ENCODE measurements around the gene NKPD1. TPM values are rescaled to one million over a fixed set of nuclear protein-coding genes. Genes with fewer than 3 reads are reported as not detected.

The NKPD1 gene
- total and polyA plus RNA-seq, 9 of the 15 experiments (the other 6 are each of a cell fraction or from before 2014, with no cell fraction given) = 0.03 to 0.09 (median 0.04) TPM; not detected in 5

- ChIA-PET POLR2A (interaction anchor here (0.6 kb wide), 1 partner anchor 649 kb away, joined by 4 read pairs; no protein-coding TSS in a partner anchor), CTCF (ENCODE audit: low intra/inter-chr PET ratio) (no interaction called here)
- Histone ChIP-seq H3K79me2 (ENCODE audit: control insufficient read depth, insufficient read depth, low read length) (no peaks in the 10 kb centered on the region), H3K27me3 (ENCODE audit: control insufficient read depth in 2 of 2, insufficient read depth in 2 of 2, low read length in 2 of 2) (no peaks in the 10 kb centered on the region), H3K9me3 (replicated peaks; ENCODE audit: control insufficient read depth, insufficient read depth, low read depth, low read length) (no peaks in the 10 kb centered on the region), H3K4me3 (no peak overlapping the region), H3K27ac (ENCODE audit: extremely low read depth, low read depth, low read length) (no peak overlapping the region), H3K9ac (ENCODE audit: insufficient read depth in 1 of 2, low read depth in 2 of 2, low read length in 2 of 2) (peak overlapping the region in 1 of 2 experiments; percentile 22; a peak in 2 of 4 replicates), H4K20me1 (replicated peaks; ENCODE audit: control insufficient read depth, insufficient read depth, low read length) (peaks cover 8% of the 10 kb centered on the region), H3K36me3 (ENCODE audit: control insufficient read depth, insufficient read depth, low read length) (peaks cover 13% of the 10 kb centered on the region; the same call in 1 of the 3 replicates), H3K9me1 (ENCODE audit: control insufficient read depth, insufficient read depth, low read length) (peaks cover 5% of the 10 kb centered on the region), H3K4me2 (ENCODE audit: insufficient read depth, low read length) (no peak overlapping the region), H3K4me1 (replicated peaks in 1 of 2; ENCODE audit: control insufficient read depth in 2 of 2, insufficient read depth in 2 of 2, low read length in 2 of 2) (peaks cover 15 to 66% of the 10 kb centered on the region in 2 experiments), H2AFZ (ENCODE audit: low read depth, low read length) (no peak overlapping the region)
- in situ Hi-C loops (cut with MboI) (no loop called here), intact Hi-C loops (cut with micrococcal nuclease) (no loop called here)
- DNase-seq (ENCODE audit: extremely low read depth in 1 of 4, low spot score in 3 of 4) (peak in 1 of 4 experiments; percentile 44), FAIRE-seq (no peak), ATAC-seq (peak; percentile 11)
- 27% methylated on average over 4 of the region's 4 CpGs for WGBS (ENCODE audit: insufficient coverage, low coverage, missing lambda C conversion rate)
- BruUV-seq (replicated peaks) = no TSS peak
- TF ChIP-seq AFF4 (CRISPR knock-in tag; IDR thresholded peaks at IDR 0.05) (no peak), MTA3 (IDR thresholded peaks at IDR 0.05; ENCODE audit: borderline replicate concordance) (no peak), ZNF785 (CRISPR knock-in tag; IDR thresholded peaks at IDR 0.05) (no peak), TAF7 (tag; IDR thresholded peaks at IDR 0.05) (no peak), ZNF224 (CRISPR knock-in tag; IDR thresholded peaks at IDR 0.05) (no peak), TBP (optimal IDR thresholded peaks at IDR 0.05; ENCODE audit: low read depth, low read length) (no peak), GATA2 (CRISPR knock-in tag; IDR thresholded peaks at IDR 0.05) (no peak), ZNF764 (CRISPR knock-in tag; IDR thresholded peaks at IDR 0.05; ENCODE audit: low read depth) (no peak), TSHZ1 (CRISPR knock-in tag; IDR thresholded peaks at IDR 0.05) (no peak), DPF2 (IDR thresholded peaks at IDR 0.05) (no peak), CTCFL (IDR thresholded peaks at IDR 0.05; ENCODE audit: borderline replicate concordance, insufficient read depth, low read depth, low read length, poor library complexity, severe bottlenecking) (no peak), FOXM1 (IDR thresholded peaks at IDR 0.05; ENCODE audit: low read depth) (no peak), FOXM1 (CRISPR knock-in tag; IDR thresholded peaks at IDR 0.05; ENCODE audit: low read depth) (no peak), GABPA (tag; conservative IDR thresholded peaks at IDR 0.05; ENCODE audit: low read depth) (no peak)
These were observed 10.0 kb downstream of the NKPD1 start for GRCh38 chr19:45150751-45151281.

Measured in K562 (cell line).